A549 treated with AZD9567 at 1 μM for 4 hours (cell line): ENCODE measurements around the gene PPFIA2. TPM values are rescaled to one million over a fixed set of nuclear protein-coding genes. Genes with fewer than 3 reads are reported as not detected.

Experiments used
- total RNA-seq: library from RNA; stranded (reverse); fragments of 200-300 nt; extraction: Qiagen RNA extraction; gene quantifications from 5 replicates; pipeline ENCODE4 v1.2.3, GENCODE V29; 2022; ENCODE audit not compliant: insufficient read depth

The PPFIA2 gene
- not detected in 5 replicates for total RNA-seq

GRCh38 chr12:81759190-81760051, at the start of gene PPFIA2:
Gene PPFIA2, minus strand, starts transcription at chr12:81759350.

